ENCODE data around the gene HES3.

Gene HES3

DNA sequence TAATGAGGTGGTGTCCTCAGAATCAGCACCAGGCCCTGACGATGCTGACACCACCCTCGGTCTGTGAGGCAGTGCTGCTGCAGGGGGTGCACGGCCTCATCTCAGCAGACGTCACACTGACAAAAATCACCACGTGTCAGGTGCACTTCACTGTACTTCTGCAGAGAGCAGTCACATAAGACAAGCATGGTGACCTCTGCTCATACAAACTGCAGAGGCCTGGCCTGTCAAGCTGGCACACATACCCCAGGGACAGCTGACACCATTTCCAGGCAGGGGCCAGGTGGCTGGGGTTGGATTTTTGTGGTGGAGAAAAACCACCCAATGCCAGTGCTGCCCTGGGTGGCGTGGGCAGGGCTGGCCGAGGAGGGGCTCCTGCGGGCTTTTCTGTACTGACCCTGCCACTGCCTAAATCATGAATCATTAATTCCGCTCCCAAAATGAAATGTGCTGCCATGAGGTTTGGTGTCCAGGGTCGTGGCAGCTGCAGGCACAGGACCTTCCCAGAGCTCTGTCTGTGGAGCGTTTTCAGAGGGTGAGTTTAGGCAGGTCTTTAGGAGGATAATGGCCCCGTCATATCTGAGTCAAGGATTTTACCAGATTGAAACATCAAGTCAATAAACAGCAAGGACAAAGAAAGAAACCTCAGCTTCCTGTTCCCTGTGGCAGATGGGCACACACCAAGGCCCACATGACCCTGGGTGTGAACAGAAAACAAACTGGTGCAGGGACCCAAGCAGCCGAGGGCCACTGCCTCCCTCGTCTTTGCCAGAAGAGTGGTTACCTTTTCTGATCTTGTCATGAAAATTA lies 50.3 kb downstream of the HES3 start:
- TF ChIP-seq, protein P1, sequence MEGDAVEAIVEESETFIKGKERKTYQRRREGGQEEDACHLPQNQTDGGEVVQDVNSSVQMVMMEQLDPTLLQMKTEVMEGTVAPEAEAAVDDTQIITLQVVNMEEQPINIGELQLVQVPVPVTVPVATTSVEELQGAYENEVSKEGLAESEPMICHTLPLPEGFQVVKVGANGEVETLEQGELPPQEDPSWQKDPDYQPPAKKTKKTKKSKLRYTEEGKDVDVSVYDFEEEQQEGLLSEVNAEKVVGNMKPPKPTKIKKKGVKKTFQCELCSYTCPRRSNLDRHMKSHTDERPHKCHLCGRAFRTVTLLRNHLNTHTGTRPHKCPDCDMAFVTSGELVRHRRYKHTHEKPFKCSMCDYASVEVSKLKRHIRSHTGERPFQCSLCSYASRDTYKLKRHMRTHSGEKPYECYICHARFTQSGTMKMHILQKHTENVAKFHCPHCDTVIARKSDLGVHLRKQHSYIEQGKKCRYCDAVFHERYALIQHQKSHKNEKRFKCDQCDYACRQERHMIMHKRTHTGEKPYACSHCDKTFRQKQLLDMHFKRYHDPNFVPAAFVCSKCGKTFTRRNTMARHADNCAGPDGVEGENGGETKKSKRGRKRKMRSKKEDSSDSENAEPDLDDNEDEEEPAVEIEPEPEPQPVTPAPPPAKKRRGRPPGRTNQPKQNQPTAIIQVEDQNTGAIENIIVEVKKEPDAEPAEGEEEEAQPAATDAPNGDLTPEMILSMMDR (IDR thresholded peaks at IDR 0.05; ENCODE audit: control insufficient read depth, insufficient read depth, low read depth, low read length, missing control alignments): no peak
- no peak overlapping the region for H3K4me3 ChIP-seq (ENCODE audit: control insufficient read depth, low read depth, low read length)
- no peak for DNase-seq (ENCODE audit: low read depth)

DNA sequence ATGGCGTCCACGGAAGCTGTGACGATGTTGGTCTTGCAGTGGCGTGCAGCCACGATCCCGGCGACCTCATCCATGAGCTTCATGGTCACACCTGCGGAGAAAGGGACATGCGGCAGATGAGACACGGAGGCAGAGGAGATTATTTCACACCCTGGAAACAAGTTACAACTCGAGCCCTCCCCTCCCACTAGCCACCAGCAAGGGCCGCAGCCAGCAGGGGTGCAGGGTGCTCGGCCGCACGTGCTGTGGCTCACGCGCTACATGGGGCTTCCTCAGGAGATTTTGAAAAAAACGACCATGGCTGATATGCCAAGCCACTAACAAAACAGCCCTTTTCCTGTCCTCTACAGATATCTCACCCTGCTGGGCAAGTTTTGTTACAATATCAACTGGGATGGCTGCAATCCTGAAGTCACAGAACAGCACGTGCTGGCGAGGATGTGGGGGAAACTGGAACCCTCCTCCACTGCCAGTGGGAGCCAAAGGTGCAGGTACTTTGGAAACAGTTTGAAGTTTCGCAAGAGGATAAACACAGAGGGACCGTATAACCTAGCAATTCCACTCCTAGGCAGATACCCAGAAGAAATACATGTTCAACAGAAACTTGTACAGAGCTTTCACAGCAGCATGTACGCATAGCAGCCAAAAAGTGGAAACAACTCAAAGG lies 51.0 kb downstream of the HES3 start:
- no peak overlapping the region for H3K4me3 ChIP-seq (ENCODE audit: control insufficient read depth, low read depth, low read length)
- TF ChIP-seq, protein P1 (IDR thresholded peaks at IDR 0.05; ENCODE audit: control insufficient read depth, insufficient read depth, low read depth, low read length, missing control alignments): no peak
- no peak for DNase-seq (ENCODE audit: low read depth)

Measured in AG09309 (cell line).